ENCODE data around the gene SLC8A2. TPM values are rescaled to one million over a fixed set of nuclear protein-coding genes. Genes with fewer than 3 reads are reported as not detected.
"Not testable (repeated sequence)": the region's sequence is repeated elsewhere in the genome, so short reads cannot be mapped to it uniquely, and the experiment has no call there.

SLC8A2 gene
- total and polyA plus RNA-seq, 10 of the 15 experiments (the other 5 are each of a cell fraction or from before 2014, with no cell fraction given), result not detected

GRCh38 chr19:47388721-47389120 is 83.0 kb downstream of the SLC8A2 start:
- H3K9ac ChIP-seq (ENCODE audit: control insufficient read depth, insufficient read depth, low read length); H3K4me1 ChIP-seq (ENCODE audit: control insufficient read depth, insufficient read depth, low read length); H3K27ac ChIP-seq (ENCODE audit: control insufficient read depth, insufficient read depth); H3K36me3 ChIP-seq (ENCODE audit: control insufficient read depth in 2 of 2, insufficient read depth in 2 of 2, low read length in 1 of 2); H3K27me3 ChIP-seq (replicated peaks in 1 of 2; ENCODE audit: control insufficient read depth in 2 of 2, insufficient read depth in 2 of 2, low read length in 1 of 2); H3K4me2 ChIP-seq (ENCODE audit: control insufficient read depth, insufficient read depth); H4K20me1 ChIP-seq (ENCODE audit: control insufficient read depth, insufficient read depth); H3K4me3 ChIP-seq; FAIRE-seq; H2AFZ ChIP-seq (ENCODE audit: control insufficient read depth, low read depth, low read length); H3K79me2 ChIP-seq (ENCODE audit: control insufficient read depth, insufficient read depth, low read length); intact Hi-C loops (cut with micrococcal nuclease; ENCODE audit: unreplicated experiment); BruUV-seq (replicated peaks); H3K9me3 ChIP-seq (replicated peaks; ENCODE audit: control insufficient read depth, insufficient read depth, low read length); DNase-seq (ENCODE audit: low read depth, low spot score); RAD21 ChIA-PET (ENCODE audit: unreplicated experiment): not testable (repeated sequence)
- in situ Hi-C loops (cut with MboI), result loop anchor here (5.0 kb wide), 1 partner anchor 91 kb away; no protein-coding TSS in a partner anchor
- SMC1A ChIA-PET (ENCODE audit: uncharacterized antibody, unreplicated experiment), result interaction anchor here (0.8 to 1.4 kb wide), 2 partner anchors 40 to 104 kb away, joined by 3 read pairs; partner anchors contain the start of gene DHX34
- ATAC-seq, result peak; percentile 19; the same call in 1 of the 3 replicates
- POLR2A ChIA-PET, result interaction anchor here (0.6 kb wide), 1 partner anchor 111 kb away, joined by 4 read pairs; no protein-coding TSS in a partner anchor
- CTCF ChIA-PET, result interaction anchor here (0.6 to 1.5 kb wide), 5 partner anchors 84 to 481 kb away, joined by 3 to 5 read pairs (median 3); partner anchors contain the start of gene INAFM1
- WGBS (ENCODE audit: insufficient coverage, insufficient replicate concordance, low lambda C conversion rate, missing lambda C conversion rate), result 61% methylated on average over 5 of the region's 5 CpGs

- WGBS (ENCODE audit: insufficient coverage, insufficient replicate concordance, low lambda C conversion rate, missing lambda C conversion rate), result 45% methylated on average over 3 of the region's 3 CpGs
- H3K4me1 ChIP-seq (ENCODE audit: control insufficient read depth, insufficient read depth, low read length); H3K27ac ChIP-seq (ENCODE audit: control insufficient read depth, insufficient read depth); H3K9me3 ChIP-seq (replicated peaks; ENCODE audit: control insufficient read depth, insufficient read depth, low read length); FAIRE-seq; H3K36me3 ChIP-seq (ENCODE audit: control insufficient read depth in 2 of 2, insufficient read depth in 2 of 2, low read length in 1 of 2); ATAC-seq; DNase-seq (ENCODE audit: low read depth, low spot score); H3K79me2 ChIP-seq (ENCODE audit: control insufficient read depth, insufficient read depth, low read length); intact Hi-C loops (cut with micrococcal nuclease; ENCODE audit: unreplicated experiment); H2AFZ ChIP-seq (ENCODE audit: control insufficient read depth, low read depth, low read length); H3K27me3 ChIP-seq (replicated peaks in 1 of 2; ENCODE audit: control insufficient read depth in 2 of 2, insufficient read depth in 2 of 2, low read length in 1 of 2); RAD21 ChIA-PET (ENCODE audit: unreplicated experiment); H3K9ac ChIP-seq (ENCODE audit: control insufficient read depth, insufficient read depth, low read length); H3K4me3 ChIP-seq; H3K4me2 ChIP-seq (ENCODE audit: control insufficient read depth, insufficient read depth); POLR2A ChIA-PET; BruUV-seq (replicated peaks); H4K20me1 ChIP-seq (ENCODE audit: control insufficient read depth, insufficient read depth): not testable (repeated sequence)
- in situ Hi-C loops (cut with MboI), result loop anchor here (5.0 kb wide), 1 partner anchor 90 kb away; no protein-coding TSS in a partner anchor
- ChIA-PET CTCF (interaction anchor here (1.1 kb wide), 1 partner anchor 40 kb away, joined by 3 read pairs; no protein-coding TSS in a partner anchor), SMC1A (ENCODE audit: uncharacterized antibody, unreplicated experiment) (interaction anchor here (0.6 kb wide), 2 partner anchors 22 to 44 kb away, joined by 3 read pairs; no protein-coding TSS in a partner anchor)
These were observed 84.1 kb downstream of the SLC8A2 start for GRCh38 chr19:47387623-47388022.

- intact Hi-C loops (cut with micrococcal nuclease; ENCODE audit: unreplicated experiment); H3K27ac ChIP-seq (ENCODE audit: control insufficient read depth, insufficient read depth); H4K20me1 ChIP-seq (ENCODE audit: control insufficient read depth, insufficient read depth); H3K4me2 ChIP-seq (ENCODE audit: control insufficient read depth, insufficient read depth); DNase-seq (ENCODE audit: low read depth, low spot score); BruUV-seq (replicated peaks); FAIRE-seq; H2AFZ ChIP-seq (ENCODE audit: control insufficient read depth, low read depth, low read length); H3K79me2 ChIP-seq (ENCODE audit: control insufficient read depth, insufficient read depth, low read length); SMC1A ChIA-PET (ENCODE audit: uncharacterized antibody, unreplicated experiment); H3K36me3 ChIP-seq (ENCODE audit: control insufficient read depth in 2 of 2, insufficient read depth in 2 of 2, low read length in 1 of 2); H3K4me1 ChIP-seq (ENCODE audit: control insufficient read depth, insufficient read depth, low read length); H3K27me3 ChIP-seq (replicated peaks in 1 of 2; ENCODE audit: control insufficient read depth in 2 of 2, insufficient read depth in 2 of 2, low read length in 1 of 2); ATAC-seq; H3K9ac ChIP-seq (ENCODE audit: control insufficient read depth, insufficient read depth, low read length); H3K4me3 ChIP-seq; H3K9me3 ChIP-seq (replicated peaks; ENCODE audit: control insufficient read depth, insufficient read depth, low read length); RAD21 ChIA-PET (ENCODE audit: unreplicated experiment): not testable (repeated sequence)
- ChIA-PET CTCF (interaction anchor here (0.6 to 0.7 kb wide), 2 partner anchors 41 to 260 kb away, joined by 3 read pairs; no protein-coding TSS in a partner anchor), POLR2A (interaction anchor here (0.7 kb wide), 1 partner anchor 643 kb away, joined by 5 read pairs; no protein-coding TSS in a partner anchor)
- 85% methylated on average over 10 of the region's 12 CpGs for WGBS (ENCODE audit: insufficient coverage, insufficient replicate concordance, low lambda C conversion rate, missing lambda C conversion rate)
- in situ Hi-C loops (cut with MboI), result loop anchor here (5.0 kb wide), 1 partner anchor 89 kb away; no protein-coding TSS in a partner anchor
These were observed 85.1 kb downstream of the SLC8A2 start for GRCh38 chr19:47386582-47386981.

DNA sequence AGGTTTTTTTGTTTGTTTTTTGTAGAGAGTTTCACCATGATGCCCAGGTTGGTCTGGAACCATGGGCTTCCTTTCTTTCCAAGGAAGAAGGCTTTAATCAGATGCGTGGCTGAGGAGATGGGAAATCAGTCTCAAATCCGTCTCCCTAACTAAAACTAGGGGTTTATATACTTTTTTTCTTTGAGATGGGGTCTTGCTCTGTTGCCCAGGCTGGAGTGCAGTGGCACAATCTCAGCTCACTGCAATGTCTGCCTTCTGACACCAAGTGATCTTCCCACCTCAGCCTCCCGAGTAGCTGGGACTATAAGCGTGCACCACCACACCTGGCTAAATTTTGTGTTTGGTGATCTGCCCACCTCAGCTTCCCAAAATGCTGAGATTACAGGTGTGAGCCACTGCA is 87.2 kb downstream of the SLC8A2 start:
- peaks cover 3 to 12% of the 10 kb centered on the region in 2 experiments; a peak in 3 of 4 replicates for H3K36me3 ChIP-seq (ENCODE audit: control insufficient read depth in 2 of 2, insufficient read depth in 2 of 2, low read length in 1 of 2)
- H3K9ac ChIP-seq (ENCODE audit: control insufficient read depth, insufficient read depth, low read length); H3K4me3 ChIP-seq; BruUV-seq (replicated peaks); H3K9me3 ChIP-seq (replicated peaks; ENCODE audit: control insufficient read depth, insufficient read depth, low read length); DNase-seq (ENCODE audit: low read depth, low spot score); RAD21 ChIA-PET (ENCODE audit: unreplicated experiment); FAIRE-seq; SMC1A ChIA-PET (ENCODE audit: uncharacterized antibody, unreplicated experiment); in situ Hi-C loops (cut with MboI); intact Hi-C loops (cut with micrococcal nuclease; ENCODE audit: unreplicated experiment); ATAC-seq; H3K4me2 ChIP-seq (ENCODE audit: control insufficient read depth, insufficient read depth); H3K79me2 ChIP-seq (ENCODE audit: control insufficient read depth, insufficient read depth, low read length); POLR2A ChIA-PET; H3K27me3 ChIP-seq (replicated peaks in 1 of 2; ENCODE audit: control insufficient read depth in 2 of 2, insufficient read depth in 2 of 2, low read length in 1 of 2); H2AFZ ChIP-seq (ENCODE audit: control insufficient read depth, low read depth, low read length); H3K27ac ChIP-seq (ENCODE audit: control insufficient read depth, insufficient read depth); H4K20me1 ChIP-seq (ENCODE audit: control insufficient read depth, insufficient read depth); H3K4me1 ChIP-seq (ENCODE audit: control insufficient read depth, insufficient read depth, low read length): not testable (repeated sequence)
- 85% methylated on average over 4 of the region's 4 CpGs for WGBS (ENCODE audit: insufficient coverage, insufficient replicate concordance, low lambda C conversion rate, missing lambda C conversion rate)
- CTCF ChIA-PET, result interaction anchor here (1.4 kb wide), 1 partner anchor 35 kb away, joined by 4 read pairs; the partner anchor contains the start of gene DHX34
